HG02571 (cell line): ENCODE results near the gene PIEZO2.
"Not testable (repeated sequence)": the region's sequence is repeated elsewhere in the genome, so short reads cannot be mapped to it uniquely, and the experiment has no call there.

Source experiments
- ATAC-seq: cut with Tn5 transposase; IDR thresholded peaks from one replicate; pipeline ENCODE4 v1.9.1; 2021; ENCODE audit warnings: mild to moderate bottlenecking, moderate library complexity; ENCODE audit not compliant: unreplicated experiment

Gene PIEZO2

GRCh38 chr18:10690366-10690765, 459.0 kb downstream of the PIEZO2 start:
- no peak for ATAC-seq

- no peak for ATAC-seq
These were observed 459.4 kb downstream of the PIEZO2 start for GRCh38 chr18:10690035-10690329.

GRCh38 chr18:10689236-10690034, 459.9 kb downstream of the PIEZO2 start:
- no peak for ATAC-seq

- no peak for ATAC-seq
These were observed 460.6 kb downstream of the PIEZO2 start for GRCh38 chr18:10688766-10689165.

- no peak for ATAC-seq
These were observed 462.0 kb downstream of the PIEZO2 start for GRCh38 chr18:10687161-10687925.

- no peak for ATAC-seq
These were observed 463.1 kb downstream of the PIEZO2 start for GRCh38 chr18:10686308-10686707.

- ATAC-seq: no peak
These were observed 463.9 kb downstream of the PIEZO2 start for GRCh38 chr18:10685484-10685883.

- no peak for ATAC-seq
These were observed 467.0 kb downstream of the PIEZO2 start for GRCh38 chr18:10682368-10682714.

- ATAC-seq: no peak
These were observed 467.6 kb downstream of the PIEZO2 start for GRCh38 chr18:10681581-10682367.

GRCh38 chr18:10680271-10680596, 469.1 kb downstream of the PIEZO2 start:
- no peak for ATAC-seq

GRCh38 chr18:10679557-10680270, 469.7 kb downstream of the PIEZO2 start:
- ATAC-seq: no peak

- ATAC-seq: no peak
These were observed 477.9 kb downstream of the PIEZO2 start for GRCh38 chr18:10671441-10671840.

GRCh38 chr18:10670856-10671255, 478.5 kb downstream of the PIEZO2 start:
- ATAC-seq: no peak

- ATAC-seq: no peak
These were observed 479.8 kb downstream of the PIEZO2 start for GRCh38 chr18:10669441-10670100.

- ATAC-seq: no peak
These were observed 485.6 kb downstream of the PIEZO2 start for GRCh38 chr18:10663750-10664149.

- no peak for ATAC-seq
These were observed 488.1 kb downstream of the PIEZO2 start for GRCh38 chr18:10661317-10661716.

GRCh38 chr18:10660179-10660884, 489.0 kb downstream of the PIEZO2 start:
- ATAC-seq: no peak

GRCh38 chr18:10659594-10659993, 489.8 kb downstream of the PIEZO2 start:
- ATAC-seq: no peak

- no peak for ATAC-seq
These were observed 490.4 kb downstream of the PIEZO2 start for GRCh38 chr18:10659000-10659399.

- not testable (repeated sequence) for ATAC-seq
These were observed 505.4 kb downstream of the PIEZO2 start for GRCh38 chr18:10644003-10644402.
